HEK293 (cell line): ENCODE results near the gene MPO.

ENCODE experiments used
- HOXD13 ChIP-seq: sonication (generic); formaldehyde crosslinking; IDR thresholded peaks from 2 replicates; pipeline ENCODE4 v1.8.0; 2022; ENCODE audit warnings: missing genetic modification reagents, borderline replicate concordance
- ZBTB7A ChIP-seq: fragments of 450-650 bp; formaldehyde crosslinking; IDR thresholded peaks from 2 replicates; pipeline ENCODE4 v1.5.1; 2016; ENCODE audit warnings: low read depth, missing biosample characterization, missing genetic modification characterization
- ZFP69B ChIP-seq: fragments of 450-650 bp; formaldehyde crosslinking; IDR thresholded peaks from 2 replicates; pipeline ENCODE4 v1.5.1; 2016; ENCODE audit warnings: missing biosample characterization, missing genetic modification characterization
- ZNF114 ChIP-seq: fragments of 450-650 bp; formaldehyde crosslinking; IDR thresholded peaks from 2 replicates; pipeline ENCODE4 v1.5.0; 2017; ENCODE audit warnings: missing biosample characterization, missing genetic modification characterization
- ZNF302 ChIP-seq: fragments of 450-650 bp; formaldehyde crosslinking; IDR thresholded peaks from 2 replicates; pipeline ENCODE4 v1.5.1; 2016; ENCODE audit warnings: missing biosample characterization, missing genetic modification characterization, low read depth
- ZNF423 ChIP-seq: fragments of 450-650 bp; formaldehyde crosslinking; IDR thresholded peaks from 2 replicates; pipeline ENCODE4 v1.5.1; 2016; ENCODE audit warnings: missing biosample characterization, missing genetic modification characterization
- ZNF610 ChIP-seq: fragments of 450-650 bp; formaldehyde crosslinking; IDR thresholded peaks from 2 replicates; pipeline ENCODE4 v1.5.1; 2016; ENCODE audit warnings: missing biosample characterization, missing genetic modification characterization, borderline replicate concordance
- ZNF777 ChIP-seq: fragments of 450-650 bp; formaldehyde crosslinking; IDR thresholded peaks from 2 replicates; pipeline ENCODE4 v1.5.1; 2017; ENCODE audit warnings: missing biosample characterization, missing genetic modification characterization, borderline replicate concordance
- ZNF792 ChIP-seq: fragments of 450-650 bp; formaldehyde crosslinking; IDR thresholded peaks from 2 replicates; pipeline ENCODE4 v1.5.1; 2016; ENCODE audit warnings: missing biosample characterization, missing genetic modification characterization
- ZXDB ChIP-seq: fragments of 450-650 bp; formaldehyde crosslinking; IDR thresholded peaks from 2 replicates; pipeline ENCODE4 v1.5.1; 2016; ENCODE audit warnings: missing biosample characterization, missing genetic modification characterization
- TF ChIP-seq, protein P1 (sequence below): fragments of 450-650 bp; formaldehyde crosslinking; conservative IDR thresholded peaks from 2 replicates; pipeline ENCODE4 v1.5.1; 2016; ENCODE audit warnings: low read depth, missing biosample characterization, missing genetic modification characterization
- TF ChIP-seq, protein P2 (sequence below): fragments of 450-650 bp; formaldehyde crosslinking; IDR thresholded peaks from 2 replicates; pipeline ENCODE4 v1.5.1; 2016; ENCODE audit warnings: missing biosample characterization, missing genetic modification characterization
- TF ChIP-seq, protein P3 (sequence below): fragments of 450-650 bp; formaldehyde crosslinking; IDR thresholded peaks from 2 replicates; pipeline ENCODE4 v1.5.1; 2016; ENCODE audit warnings: missing biosample characterization, missing genetic modification characterization

DNA sequence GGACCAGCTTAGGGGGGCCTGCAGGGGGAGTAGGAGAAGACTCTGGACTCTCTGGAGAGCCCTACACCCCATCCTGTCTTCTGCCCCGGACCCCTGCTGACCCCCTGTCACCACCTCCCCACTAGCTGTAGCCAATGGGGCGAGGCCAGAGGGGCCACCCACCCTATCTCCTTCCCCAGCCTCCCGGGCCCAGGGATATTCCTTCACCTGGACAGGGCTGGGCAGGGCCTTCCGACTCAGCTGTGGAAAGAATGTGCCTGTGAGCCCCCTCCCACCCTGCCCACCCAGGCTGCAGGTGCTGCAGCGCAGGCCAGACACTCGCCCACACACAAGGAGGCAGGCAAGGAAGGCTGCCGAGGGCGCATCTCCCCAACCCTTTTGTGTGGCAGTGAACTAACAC lies 24.9 kb upstream of the MPO start:
- no peak for TF ChIP-seq ZNF792 (tag by site-specific recombination)
- TF ChIP-seq ZNF610 (tag by site-specific recombination): no peak
- TF ChIP-seq HOXD13 (CRISPR knock-in tag): no peak
- TF ChIP-seq, protein P1, sequence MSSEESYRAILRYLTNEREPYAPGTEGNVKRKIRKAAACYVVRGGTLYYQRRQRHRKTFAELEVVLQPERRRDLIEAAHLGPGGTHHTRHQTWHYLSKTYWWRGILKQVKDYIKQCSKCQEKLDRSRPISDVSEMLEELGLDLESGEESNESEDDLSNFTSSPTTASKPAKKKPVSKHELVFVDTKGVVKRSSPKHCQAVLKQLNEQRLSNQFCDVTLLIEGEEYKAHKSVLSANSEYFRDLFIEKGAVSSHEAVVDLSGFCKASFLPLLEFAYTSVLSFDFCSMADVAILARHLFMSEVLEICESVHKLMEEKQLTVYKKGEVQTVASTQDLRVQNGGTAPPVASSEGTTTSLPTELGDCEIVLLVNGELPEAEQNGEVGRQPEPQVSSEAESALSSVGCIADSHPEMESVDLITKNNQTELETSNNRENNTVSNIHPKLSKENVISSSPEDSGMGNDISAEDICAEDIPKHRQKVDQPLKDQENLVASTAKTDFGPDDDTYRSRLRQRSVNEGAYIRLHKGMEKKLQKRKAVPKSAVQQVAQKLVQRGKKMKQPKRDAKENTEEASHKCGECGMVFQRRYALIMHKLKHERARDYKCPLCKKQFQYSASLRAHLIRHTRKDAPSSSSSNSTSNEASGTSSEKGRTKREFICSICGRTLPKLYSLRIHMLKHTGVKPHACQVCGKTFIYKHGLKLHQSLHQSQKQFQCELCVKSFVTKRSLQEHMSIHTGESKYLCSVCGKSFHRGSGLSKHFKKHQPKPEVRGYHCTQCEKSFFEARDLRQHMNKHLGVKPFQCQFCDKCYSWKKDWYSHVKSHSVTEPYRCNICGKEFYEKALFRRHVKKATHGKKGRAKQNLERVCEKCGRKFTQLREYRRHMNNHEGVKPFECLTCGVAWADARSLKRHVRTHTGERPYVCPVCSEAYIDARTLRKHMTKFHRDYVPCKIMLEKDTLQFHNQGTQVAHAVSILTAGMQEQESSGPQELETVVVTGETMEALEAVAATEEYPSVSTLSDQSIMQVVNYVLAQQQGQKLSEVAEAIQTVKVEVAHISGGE (tag by site-specific recombination): no peak
- no peak for TF ChIP-seq ZNF423 (tag by site-specific recombination)
- no peak for TF ChIP-seq ZNF777 (tag by site-specific recombination)
- TF ChIP-seq ZBTB7A (tag by site-specific recombination): no peak
- TF ChIP-seq, protein P2, sequence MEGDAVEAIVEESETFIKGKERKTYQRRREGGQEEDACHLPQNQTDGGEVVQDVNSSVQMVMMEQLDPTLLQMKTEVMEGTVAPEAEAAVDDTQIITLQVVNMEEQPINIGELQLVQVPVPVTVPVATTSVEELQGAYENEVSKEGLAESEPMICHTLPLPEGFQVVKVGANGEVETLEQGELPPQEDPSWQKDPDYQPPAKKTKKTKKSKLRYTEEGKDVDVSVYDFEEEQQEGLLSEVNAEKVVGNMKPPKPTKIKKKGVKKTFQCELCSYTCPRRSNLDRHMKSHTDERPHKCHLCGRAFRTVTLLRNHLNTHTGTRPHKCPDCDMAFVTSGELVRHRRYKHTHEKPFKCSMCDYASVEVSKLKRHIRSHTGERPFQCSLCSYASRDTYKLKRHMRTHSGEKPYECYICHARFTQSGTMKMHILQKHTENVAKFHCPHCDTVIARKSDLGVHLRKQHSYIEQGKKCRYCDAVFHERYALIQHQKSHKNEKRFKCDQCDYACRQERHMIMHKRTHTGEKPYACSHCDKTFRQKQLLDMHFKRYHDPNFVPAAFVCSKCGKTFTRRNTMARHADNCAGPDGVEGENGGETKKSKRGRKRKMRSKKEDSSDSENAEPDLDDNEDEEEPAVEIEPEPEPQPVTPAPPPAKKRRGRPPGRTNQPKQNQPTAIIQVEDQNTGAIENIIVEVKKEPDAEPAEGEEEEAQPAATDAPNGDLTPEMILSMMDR (tag by site-specific recombination): no peak
- TF ChIP-seq ZXDB (tag by site-specific recombination): no peak
- no peak for TF ChIP-seq ZNF302 (tag by site-specific recombination)
- no peak for TF ChIP-seq ZFP69B
- TF ChIP-seq, protein P3, sequence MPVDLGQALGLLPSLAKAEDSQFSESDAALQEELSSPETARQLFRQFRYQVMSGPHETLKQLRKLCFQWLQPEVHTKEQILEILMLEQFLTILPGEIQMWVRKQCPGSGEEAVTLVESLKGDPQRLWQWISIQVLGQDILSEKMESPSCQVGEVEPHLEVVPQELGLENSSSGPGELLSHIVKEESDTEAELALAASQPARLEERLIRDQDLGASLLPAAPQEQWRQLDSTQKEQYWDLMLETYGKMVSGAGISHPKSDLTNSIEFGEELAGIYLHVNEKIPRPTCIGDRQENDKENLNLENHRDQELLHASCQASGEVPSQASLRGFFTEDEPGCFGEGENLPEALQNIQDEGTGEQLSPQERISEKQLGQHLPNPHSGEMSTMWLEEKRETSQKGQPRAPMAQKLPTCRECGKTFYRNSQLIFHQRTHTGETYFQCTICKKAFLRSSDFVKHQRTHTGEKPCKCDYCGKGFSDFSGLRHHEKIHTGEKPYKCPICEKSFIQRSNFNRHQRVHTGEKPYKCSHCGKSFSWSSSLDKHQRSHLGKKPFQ: no peak
- no peak for TF ChIP-seq ZNF114 (tag by site-specific recombination)
